GM21825 (cell line): ENCODE measurements around the gene COMMD1.
"Not testable (repeated sequence)": the region's sequence is repeated elsewhere in the genome, so short reads cannot be mapped to it uniquely, and the experiment has no call there.

Source experiments
- ATAC-seq: cut with Tn5 transposase; IDR thresholded peaks from one replicate; pipeline ENCODE4 v1.9.1; 2021; ENCODE audit warnings: mild to moderate bottlenecking, moderate library complexity; ENCODE audit not compliant: unreplicated experiment

Gene COMMD1

DNA sequence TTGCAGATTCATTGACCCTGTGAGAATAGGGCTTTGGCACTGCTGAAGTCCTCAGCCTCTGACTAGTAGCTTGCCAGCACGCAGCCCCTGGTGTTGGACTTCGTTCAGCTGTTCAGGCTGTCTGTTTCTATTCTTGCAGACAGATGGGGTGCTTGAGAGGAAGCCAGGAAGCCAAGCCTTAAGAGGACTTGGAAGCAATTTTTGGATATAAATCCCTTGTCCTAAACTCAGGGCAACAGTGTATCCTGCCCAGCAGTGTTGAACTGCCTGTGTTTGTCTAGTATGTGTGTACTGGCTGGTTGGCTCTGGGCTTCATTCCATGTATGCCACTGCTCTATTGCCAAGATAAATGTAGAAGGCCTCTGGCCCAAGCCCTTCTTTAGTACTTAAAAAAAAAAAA lies 108.6 kb downstream of the COMMD1 start:
- no peak for ATAC-seq

DNA sequence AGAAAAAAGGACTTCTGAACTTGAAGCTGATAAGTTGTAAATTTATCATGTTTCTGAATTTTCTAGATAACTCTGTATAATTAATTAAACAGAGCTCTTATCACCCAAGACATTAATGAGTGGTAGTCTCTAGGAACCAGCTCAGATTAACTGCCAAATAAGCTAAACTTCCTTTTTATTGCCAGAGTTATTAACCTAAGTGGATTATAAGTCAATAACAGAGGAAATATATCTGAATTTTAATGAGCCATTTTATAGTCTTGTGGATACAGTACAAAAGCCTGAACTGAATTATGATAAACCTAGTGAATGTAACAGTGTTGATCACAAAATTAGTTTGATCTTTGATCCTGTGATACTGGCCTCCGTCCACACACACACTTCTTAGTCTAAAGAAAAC lies 111.5 kb downstream of the COMMD1 start:
- ATAC-seq: no peak

DNA sequence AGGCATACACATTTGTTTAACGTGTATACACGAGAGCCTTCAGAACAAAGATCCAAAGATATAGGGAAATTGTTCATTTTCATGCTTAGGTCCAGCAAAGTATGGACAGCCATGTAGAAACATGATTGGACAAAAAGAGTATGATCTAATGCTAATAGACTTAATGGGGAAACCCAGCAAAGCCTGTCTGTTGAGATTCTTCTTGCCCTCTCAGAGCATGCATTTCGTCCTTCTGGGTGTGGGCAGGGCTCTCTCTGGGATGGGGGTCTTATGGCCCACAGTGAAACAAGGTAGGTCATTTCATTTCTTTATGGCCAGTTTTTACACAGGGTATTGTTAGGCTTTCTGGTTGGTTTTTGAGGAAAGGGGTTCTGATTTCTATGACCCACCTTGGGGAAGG lies 124.4 kb downstream of the COMMD1 start:
- no peak for ATAC-seq

DNA sequence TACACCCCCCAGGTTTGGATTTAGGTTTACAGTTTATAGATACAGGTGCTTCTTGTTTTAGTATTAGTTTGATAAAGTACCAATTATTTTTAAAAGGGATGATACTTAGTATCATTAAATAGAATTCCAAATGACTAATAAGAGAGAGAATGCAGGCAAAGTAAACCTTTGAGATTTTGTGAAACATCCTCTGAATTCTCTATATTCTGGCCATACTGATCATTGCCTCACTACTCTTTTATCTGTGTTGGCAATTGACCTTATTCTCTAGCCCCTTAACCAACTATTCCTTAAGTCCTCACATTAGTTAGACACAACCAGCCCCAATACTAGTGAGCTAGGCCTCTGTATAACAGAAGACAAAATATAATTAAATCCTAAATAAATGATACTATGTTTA lies 125.4 kb downstream of the COMMD1 start:
- no peak for ATAC-seq

DNA sequence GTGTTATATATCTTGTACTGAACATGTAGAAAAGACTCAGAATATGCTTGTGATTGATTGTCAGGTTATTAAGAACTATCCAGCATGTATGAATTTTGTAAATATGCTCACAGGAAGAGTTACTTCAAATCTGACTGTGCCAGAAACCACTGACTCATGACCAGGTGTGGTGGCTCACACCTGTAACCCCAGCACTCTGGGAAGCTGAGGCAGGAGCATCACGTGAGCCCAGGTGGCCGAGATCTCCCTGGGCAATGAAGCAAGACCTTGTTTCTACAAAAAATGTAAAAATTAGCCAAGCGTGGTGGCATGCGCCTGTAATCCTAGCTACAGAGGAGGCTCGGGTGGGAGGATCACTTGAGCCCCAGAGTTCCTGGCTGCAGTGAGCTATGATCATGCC lies 126.6 kb downstream of the COMMD1 start:
- no peak for ATAC-seq

DNA sequence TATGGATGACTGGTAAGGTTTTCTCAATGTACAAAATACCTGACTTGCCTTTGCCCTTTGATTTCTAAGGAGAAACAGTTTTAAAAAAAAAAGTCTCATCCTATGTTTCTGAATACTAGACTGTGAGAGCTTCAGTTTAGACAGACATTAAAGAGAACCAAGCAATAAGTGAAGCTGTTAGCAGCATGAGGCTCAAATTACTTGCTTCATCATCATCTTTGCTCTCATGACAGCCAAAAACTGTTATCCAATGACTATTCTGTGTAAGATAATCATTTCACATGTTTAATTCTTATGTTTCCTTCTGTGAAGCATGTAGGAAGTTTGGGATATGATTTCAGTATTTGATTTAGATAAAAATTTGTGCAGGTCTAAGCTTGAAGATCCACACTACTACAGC lies 129.2 kb downstream of the COMMD1 start:
- no peak for ATAC-seq

DNA sequence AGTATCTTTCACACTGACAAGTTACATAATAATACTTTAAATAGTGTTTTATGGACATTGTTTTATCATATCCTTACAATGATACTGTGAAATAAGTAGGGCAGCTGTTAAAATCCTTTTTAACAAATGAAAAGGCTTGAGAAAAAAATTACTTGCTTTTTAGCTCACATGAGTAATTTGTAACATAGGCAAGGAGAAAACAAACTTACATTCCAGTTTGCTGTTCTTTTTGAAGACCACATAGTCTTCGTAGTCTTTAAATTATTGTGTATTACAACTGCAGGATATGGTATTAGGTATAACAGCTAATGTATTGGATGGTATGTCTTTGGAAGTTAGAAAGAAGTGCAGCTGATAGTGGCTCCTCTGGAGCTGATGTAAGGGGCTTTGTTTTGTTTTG lies 130.8 kb downstream of the COMMD1 start:
- no peak for ATAC-seq

DNA sequence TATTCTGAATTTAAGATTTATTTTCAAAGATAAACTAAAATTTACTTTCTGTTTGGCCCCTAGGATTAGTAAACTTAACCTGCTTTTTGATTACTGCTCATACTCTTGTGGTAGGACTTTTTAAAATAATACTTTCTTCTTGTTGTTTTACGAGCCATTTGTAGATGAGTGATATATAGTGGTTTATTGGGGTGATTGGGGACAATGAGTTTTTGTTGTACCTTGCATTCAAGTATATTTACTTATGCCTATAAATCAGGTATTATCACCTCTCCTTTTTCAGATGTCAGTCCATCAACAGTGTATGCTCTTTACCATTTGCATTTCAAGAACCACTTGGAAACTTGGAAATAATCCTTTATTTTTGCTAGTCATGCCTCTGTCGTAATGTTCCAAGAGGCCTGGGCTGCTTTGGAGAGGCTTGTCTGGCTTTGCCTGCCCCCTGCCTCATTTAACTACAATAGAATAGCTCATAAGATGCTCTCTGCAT lies 131.3 kb downstream of the COMMD1 start:
- no peak for ATAC-seq

DNA sequence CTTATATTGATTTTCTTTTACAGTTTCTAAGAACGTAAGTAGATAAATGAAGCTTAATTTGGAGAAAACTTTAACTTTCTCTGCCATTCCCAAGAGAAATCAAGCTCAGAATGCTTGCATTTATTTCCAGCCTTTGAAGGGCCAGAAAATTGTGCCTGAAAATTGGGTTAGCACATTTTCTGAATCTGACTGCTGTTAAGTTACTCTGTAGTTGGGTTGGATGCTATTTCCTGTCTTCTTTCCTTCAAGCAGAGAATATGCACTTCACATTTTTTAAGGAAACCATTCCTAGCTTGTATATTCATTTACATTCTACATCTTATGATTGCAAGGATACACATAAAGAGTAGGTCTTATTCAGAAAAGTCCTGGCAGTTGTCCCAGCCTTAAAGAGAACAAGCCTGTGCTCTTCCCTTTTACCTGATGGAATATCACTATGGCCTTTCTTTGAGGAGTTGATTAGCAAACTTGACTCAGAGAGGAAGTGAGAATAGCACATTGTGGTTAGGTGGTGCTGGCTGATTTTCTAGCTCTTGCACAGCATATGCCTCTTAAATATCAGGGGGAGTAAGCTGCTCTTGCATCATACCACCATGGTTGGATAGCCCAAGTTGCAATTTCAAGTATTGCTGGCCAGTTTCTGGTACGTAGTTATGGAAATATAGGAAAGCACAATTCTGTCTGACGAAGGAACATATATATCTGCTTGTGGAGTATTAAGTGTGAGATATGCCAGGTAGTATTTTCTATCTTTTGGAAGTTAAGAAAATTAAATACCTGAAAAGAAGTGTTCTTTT lies 133.7 kb downstream of the COMMD1 start:
- peak; percentile 99 for ATAC-seq

DNA sequence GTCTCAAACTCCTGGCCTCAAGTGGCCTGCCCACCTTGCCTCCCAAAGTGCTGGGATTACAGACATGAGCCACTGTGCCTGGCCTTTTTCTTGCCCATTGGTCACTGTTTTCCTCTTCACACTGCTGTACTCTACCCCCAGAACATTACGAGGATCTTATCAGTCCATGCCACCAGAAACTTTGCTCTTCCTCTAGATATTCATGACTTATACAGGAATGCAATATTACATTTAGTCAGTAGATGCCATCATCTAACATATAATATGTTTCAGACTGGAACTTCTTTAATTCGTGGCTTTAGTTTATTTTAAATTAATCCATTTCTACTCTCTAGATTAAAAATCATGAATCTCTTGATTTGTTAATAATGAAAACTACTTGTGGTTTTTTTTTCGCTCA lies 135.5 kb downstream of the COMMD1 start:
- ATAC-seq: no peak

DNA sequence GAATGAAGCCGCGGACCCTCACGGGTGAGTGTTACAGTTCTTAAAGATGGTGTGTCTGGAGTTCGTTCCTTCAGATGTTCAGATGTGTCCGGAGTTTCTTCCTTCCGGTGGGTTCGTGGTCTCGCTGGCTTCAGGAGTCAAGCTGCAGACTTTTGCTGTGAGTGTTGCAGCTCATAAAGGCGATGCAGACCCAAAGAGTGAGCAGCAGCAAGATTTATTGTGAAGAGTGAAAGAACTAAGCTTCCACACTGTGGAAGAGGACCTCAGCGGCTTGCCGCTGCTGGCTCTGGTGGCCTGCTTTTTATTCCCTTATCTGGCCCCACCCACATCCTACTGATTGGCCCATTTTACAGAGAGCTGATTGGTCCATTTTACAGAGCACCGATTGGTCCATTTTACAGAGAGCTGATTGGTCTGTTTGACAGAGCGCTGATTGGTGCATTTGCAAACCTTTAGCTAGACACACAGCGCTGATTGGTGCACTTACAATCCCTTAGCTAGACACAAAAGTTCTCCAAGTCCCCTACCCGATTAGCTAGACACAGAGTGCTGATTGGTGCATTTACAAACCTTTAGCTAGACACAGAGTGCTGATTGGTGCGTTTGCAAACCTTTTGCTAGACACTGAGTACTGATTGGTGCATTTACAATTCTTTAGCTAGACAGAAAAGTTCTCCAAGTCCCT lies 136.4 kb downstream of the COMMD1 start:
- not testable (repeated sequence) for ATAC-seq

DNA sequence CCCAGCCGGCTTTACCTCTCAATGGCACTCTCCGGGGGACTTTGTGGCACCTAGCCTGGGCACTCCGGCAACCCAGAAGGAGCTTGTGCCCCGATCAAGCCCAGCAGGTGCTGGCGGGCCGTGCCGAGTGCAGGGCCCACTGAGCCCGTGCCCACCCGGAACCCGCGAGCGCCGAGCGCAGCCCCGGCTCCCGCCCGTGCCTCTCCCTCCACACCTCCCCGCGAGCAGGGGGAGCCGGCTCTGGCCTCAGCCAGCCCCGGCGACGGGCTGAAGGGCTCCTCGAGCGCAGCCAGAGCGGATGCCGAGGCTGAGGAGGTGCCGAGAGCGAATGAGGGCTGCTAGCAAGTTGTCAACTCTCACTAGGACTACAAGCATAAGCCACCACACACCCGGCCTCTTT lies 136.9 kb downstream of the COMMD1 start:
- no peak for ATAC-seq

DNA sequence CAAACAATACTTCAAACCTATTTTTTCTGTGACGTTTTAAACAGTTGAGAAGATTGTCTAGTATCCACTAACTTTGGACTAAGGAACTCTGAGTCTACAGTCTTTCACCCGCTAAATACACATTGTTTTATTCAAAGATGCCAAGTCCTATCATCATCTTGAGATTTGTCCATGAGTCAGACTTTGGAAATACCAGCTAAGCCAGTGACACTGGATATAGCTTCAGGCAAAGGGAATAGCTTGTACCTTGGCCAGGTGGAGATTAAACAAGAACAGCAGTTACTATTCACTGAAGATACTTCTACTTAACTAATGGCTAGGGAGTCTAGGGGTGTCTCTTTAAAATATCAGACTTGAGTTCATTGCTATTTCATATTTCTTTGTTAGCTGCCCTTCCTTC lies 137.5 kb downstream of the COMMD1 start:
- ATAC-seq: no peak

DNA sequence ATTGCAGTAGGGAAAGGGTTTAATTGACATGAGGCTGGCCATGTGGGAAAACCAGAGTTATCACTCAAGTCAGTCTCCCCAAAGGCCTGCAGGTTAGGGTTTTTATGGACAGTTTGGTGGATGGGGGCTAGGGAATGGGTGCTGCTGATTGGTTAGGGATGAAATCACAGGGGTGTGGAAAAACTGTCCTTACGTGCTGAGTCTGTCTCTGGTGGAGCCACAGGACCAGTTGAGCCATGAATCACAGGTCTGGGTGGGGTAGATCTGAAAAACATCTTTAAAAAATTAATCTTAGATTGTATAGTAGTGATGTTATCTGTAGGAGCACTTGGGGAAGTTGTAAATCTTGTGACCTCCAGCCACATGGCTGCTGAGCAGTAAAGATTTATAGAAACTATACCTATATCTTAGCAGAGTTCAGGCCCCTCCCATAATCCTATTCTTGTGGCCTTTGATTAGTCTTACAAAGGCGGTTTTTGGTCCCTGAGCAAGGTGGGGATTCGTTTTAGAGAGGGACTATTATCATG lies 139.6 kb downstream of the COMMD1 start:
- no peak for ATAC-seq

DNA sequence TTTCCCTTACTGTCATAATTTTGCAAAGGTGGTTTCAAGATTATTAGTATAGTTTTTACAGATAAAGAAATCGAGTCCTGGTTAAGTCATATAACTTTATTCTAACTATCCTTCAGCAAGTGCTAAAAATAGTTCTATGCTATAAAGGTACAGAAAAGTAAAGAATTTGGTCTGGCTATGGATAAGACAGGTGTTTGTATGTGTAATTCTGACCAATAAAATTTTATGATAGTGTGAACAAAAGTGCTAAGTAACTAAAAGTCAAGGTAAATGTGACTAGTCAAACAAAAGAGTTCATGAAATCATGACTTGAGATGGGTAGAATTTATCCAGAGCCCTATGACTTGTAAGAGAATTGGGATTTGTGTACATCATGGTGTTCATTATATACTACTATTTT lies 140.7 kb downstream of the COMMD1 start:
- no peak for ATAC-seq

DNA sequence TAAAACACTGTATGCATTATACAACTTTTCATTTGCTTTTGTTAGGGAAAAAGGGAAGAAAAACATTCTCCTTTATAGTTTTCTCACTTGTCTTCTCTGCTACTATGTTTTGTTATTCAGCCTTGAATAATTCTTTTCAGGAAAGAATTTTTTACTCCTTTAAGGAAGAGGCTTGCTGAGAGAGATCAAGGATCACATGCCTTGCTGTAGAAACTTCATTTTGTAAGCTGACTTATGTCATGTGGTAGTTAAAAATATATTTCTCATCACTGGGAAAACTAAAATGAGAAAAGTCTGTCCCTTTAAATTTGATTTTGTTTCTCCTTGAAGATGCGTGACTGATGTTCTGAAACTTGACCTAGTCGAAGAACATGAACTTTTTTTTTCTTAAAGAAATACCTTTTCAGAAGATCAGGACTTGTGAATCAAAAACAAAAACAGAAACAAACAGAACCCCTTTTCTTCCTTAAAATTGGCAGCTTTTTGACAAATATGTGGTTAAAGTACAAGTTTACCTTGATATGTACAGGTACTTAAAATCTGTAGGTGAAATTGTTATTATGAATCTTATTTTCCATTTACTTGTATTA lies 145.1 kb downstream of the COMMD1 start:
- no peak for ATAC-seq

DNA sequence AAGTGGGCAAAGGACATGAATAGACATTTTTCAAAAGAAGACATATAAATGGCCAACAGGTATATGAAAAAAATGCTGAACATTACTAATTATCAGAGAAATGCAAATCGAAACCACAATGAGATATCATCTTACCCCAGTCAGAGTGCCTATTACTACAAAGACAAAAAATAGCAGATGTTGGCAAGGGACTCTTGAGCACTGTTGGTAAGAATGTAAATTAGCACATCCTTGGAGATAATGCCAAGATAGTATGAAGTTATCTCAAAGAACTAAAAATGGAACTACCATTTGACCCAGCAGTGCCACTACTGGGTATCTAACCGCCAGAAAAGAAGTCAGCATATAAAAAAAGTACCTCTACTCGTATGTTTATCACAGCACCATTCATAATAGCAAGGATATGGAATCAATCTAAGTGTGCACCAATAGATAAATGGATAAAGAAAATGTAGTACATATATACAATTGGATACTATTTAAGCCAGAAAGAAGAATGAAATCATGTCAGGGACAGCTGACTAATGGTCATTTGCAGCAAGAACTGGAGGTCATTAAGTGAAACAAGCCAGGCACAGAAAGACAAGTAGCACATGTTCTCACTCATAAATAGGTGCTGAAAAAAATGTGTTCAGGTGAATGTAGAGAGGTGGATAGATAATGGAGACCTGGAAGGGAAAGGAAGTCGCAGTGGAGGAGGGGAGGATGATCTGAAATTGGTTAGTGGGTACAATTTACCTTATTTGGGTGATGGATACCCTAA lies 148.7 kb downstream of the COMMD1 start:
- no peak for ATAC-seq

DNA sequence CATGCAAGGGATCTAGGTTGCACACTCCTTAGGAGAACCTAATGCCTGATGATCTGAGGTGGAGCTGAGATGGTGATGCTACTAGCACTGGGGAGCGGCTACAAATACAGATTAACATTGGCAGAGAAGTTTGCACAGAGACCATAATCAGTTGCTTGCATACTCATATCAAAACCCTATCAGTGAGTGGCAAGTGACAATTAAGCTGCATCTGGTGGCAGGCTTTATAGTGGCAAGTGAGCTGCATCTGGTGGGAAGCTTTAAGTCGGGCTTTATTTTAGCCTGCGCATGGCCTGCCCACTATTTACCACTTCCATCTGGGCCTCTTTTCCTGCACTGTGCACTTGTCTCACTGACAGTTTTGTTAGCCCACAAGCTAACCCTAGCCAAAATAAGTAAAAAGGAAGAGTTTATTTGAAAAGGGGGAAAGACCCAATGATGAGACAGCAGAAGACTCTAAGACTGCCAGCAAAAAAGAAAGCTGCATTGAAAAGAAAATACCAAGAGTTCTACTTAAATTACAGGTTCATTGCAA lies 149.5 kb downstream of the COMMD1 start:
- no peak for ATAC-seq

DNA sequence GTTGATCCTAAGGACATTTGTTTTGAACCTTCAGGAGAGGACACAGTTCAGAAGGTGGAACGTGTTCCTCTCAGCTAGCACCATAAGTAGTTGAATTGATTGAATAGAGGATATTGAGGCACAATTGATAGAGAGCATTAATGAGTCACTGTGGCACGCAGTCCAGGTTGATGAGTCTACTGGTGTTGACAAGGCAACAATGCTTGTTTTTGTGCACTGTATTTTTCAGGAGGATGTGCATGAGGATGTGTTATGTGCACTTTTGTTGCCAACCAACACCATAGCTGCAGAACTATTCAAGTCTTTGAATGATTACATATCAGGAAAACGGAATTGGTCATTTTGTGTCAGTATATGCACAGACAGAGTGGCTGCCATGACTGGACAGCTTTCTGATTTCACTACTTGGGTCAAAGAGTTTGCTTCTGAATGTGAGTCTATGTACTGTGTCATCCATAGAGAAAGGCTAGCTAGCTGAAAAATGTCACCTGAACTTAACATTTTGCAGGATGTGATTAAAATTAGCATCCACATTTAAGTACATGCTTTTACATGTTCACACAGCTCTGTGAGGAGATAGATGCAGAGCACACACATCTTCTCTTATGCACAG lies 150.4 kb downstream of the COMMD1 start:
- no peak for ATAC-seq

DNA sequence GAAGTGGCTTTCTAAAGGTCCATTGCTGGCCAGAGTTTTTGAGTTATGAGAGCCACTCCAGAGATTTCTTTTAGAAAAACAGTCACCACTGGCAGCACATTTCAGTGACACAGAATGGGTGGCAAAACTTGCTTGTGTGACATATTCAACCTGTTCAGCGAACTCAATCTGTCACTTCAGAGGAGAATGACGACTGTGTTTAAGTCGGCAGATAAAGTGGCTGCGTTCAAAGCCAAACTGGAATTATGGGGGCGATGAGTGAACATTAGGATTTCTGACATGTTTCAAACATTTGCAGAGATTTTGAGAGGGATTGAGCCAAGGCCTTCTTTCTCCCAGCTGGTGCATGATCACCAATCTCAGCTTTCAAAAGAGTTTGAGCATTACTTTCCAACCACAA lies 150.9 kb downstream of the COMMD1 start:
- ATAC-seq: no peak
